ENCODE measurements around the gene AGRP.

The AGRP gene

DNA sequence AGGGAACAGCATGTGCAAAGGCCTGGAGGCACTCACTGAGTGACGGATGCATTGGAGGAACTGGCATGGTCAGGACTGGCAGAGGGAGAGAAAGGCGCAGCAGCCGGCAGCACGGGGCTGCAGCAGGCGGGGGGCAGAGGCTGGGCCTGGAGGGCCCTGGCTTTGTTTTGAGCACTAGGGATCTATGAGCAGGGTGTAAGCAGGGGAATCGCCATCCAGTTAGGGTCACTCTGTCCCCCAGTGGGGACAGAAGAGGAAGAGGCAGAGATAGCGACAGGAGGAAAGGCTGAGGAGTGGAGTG lies 38.3 kb downstream of the AGRP start:
- H2BK120ac ChIP-seq (ENCODE audit: low read depth, low read length): no peak overlapping the region
- no peaks in the 10 kb centered on the region for H3K27me3 ChIP-seq (ENCODE audit: insufficient read depth, low read length, poor library complexity)
- no CpG with 5 or more reads among the region's 7 CpGs for WGBS (ENCODE audit: extremely low coverage, insufficient coverage, low lambda C conversion rate)
- H4K8ac ChIP-seq (ENCODE audit: low read depth, low read length): no peak overlapping the region
- H2AK5ac ChIP-seq (ENCODE audit: low read length): no peak overlapping the region
- no peaks in the 10 kb centered on the region for H3K4me1 ChIP-seq (ENCODE audit: control insufficient read depth, low read depth, low read length)
- no peak overlapping the region for H3K4ac ChIP-seq (ENCODE audit: low read depth, low read length)
- H2BK5ac ChIP-seq (ENCODE audit: low read length): no peak overlapping the region
- no peaks in the 10 kb centered on the region for H3K79me1 ChIP-seq (ENCODE audit: low read length)
- no peak overlapping the region for H2BK15ac ChIP-seq (replicated peaks; ENCODE audit: low read depth)
- no peaks in the 10 kb centered on the region for H3K36me3 ChIP-seq (ENCODE audit: control insufficient read depth, insufficient read depth, low read length)
- no peak overlapping the region for H3K9ac ChIP-seq (ENCODE audit: low read length)
- no peak overlapping the region for H3K27ac ChIP-seq (ENCODE audit: low read depth, low read length)
- H3K4me3 ChIP-seq (ENCODE audit: low read length): no peak overlapping the region
- no peak overlapping the region for H3K18ac ChIP-seq (ENCODE audit: low read length)
- H4K5ac ChIP-seq (ENCODE audit: low read length): no peak overlapping the region
- no peak overlapping the region for H3K23ac ChIP-seq (ENCODE audit: low read length)
- no peak for DNase-seq
- no peak overlapping the region for H3K4me2 ChIP-seq (ENCODE audit: low read length)
- no peak overlapping the region for H3K56ac ChIP-seq (ENCODE audit: low read length)
- H3K79me2 ChIP-seq (ENCODE audit: control insufficient read depth, insufficient read depth, low read length): no peaks in the 10 kb centered on the region

- Histone ChIP-seq H4K8ac (ENCODE audit: low read depth, low read length) (no peak overlapping the region), H3K4me2 (ENCODE audit: low read length) (no peak overlapping the region), H3K56ac (ENCODE audit: low read length) (no peak overlapping the region), H3K27ac (ENCODE audit: low read depth, low read length) (no peak overlapping the region), H2BK15ac (replicated peaks; ENCODE audit: low read depth) (no peak overlapping the region), H3K4me1 (ENCODE audit: control insufficient read depth, low read depth, low read length) (no peaks in the 10 kb centered on the region), H3K27me3 (ENCODE audit: insufficient read depth, low read length, poor library complexity) (no peaks in the 10 kb centered on the region), H3K9ac (ENCODE audit: low read length) (no peak overlapping the region), H3K4me3 (ENCODE audit: low read length) (no peak overlapping the region), H3K79me2 (ENCODE audit: control insufficient read depth, insufficient read depth, low read length) (no peaks in the 10 kb centered on the region), H2AK5ac (ENCODE audit: low read length) (no peak overlapping the region), H3K79me1 (ENCODE audit: low read length) (no peaks in the 10 kb centered on the region), H3K4ac (ENCODE audit: low read depth, low read length) (no peak overlapping the region), H4K5ac (ENCODE audit: low read length) (no peak overlapping the region), H3K23ac (ENCODE audit: low read length) (no peak overlapping the region), H2BK120ac (ENCODE audit: low read depth, low read length) (no peak overlapping the region), H2BK5ac (ENCODE audit: low read length) (no peak overlapping the region), H3K18ac (ENCODE audit: low read length) (no peak overlapping the region), H3K36me3 (ENCODE audit: control insufficient read depth, insufficient read depth, low read length) (no peaks in the 10 kb centered on the region)
- DNase-seq: no peak
- WGBS (ENCODE audit: extremely low coverage, insufficient coverage, low lambda C conversion rate): no CpG with 5 or more reads among the region's 22 CpGs
These were observed 38.9 kb downstream of the AGRP start for GRCh38 chr16:67444259-67445125.

DNA sequence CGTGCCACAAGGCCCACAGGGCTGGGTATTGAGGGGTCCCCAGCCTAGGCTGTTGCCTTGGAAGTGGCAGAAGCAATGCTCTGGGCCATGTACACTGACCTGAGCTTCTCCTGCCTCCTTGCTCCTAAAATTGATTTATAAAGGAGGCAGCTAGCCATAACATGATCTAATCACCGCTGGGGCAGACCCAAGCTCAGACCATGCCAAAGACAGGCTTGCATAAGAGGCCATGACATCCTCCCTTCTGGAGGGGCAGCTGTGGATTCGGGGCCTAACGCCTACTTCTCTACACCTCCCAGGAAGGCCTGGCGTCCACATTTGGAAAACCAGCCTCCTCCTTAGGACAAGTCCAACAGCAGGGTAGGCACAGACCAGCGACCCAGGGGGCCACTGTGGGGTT lies 40.1 kb downstream of the AGRP start:
- WGBS (ENCODE audit: extremely low coverage, insufficient coverage, low lambda C conversion rate): no CpG with 5 or more reads among the region's 6 CpGs

GRCh38 chr16:67442581-67443255 lies 40.6 kb downstream of the AGRP start:
- Histone ChIP-seq H3K27ac (ENCODE audit: low read depth, low read length) (no peak overlapping the region), H4K8ac (ENCODE audit: low read depth, low read length) (no peak overlapping the region), H3K27me3 (ENCODE audit: insufficient read depth, low read length, poor library complexity) (no peaks in the 10 kb centered on the region), H2BK15ac (replicated peaks; ENCODE audit: low read depth) (no peak overlapping the region), H3K4me2 (ENCODE audit: low read length) (no peak overlapping the region), H3K18ac (ENCODE audit: low read length) (no peak overlapping the region), H2BK5ac (ENCODE audit: low read length) (no peak overlapping the region), H3K4ac (ENCODE audit: low read depth, low read length) (no peak overlapping the region), H3K79me2 (ENCODE audit: control insufficient read depth, insufficient read depth, low read length) (no peaks in the 10 kb centered on the region), H3K79me1 (ENCODE audit: low read length) (no peaks in the 10 kb centered on the region), H3K4me3 (ENCODE audit: low read length) (no peak overlapping the region), H3K36me3 (ENCODE audit: control insufficient read depth, insufficient read depth, low read length) (peaks cover 4% of the 10 kb centered on the region), H3K23ac (ENCODE audit: low read length) (no peak overlapping the region), H4K5ac (ENCODE audit: low read length) (no peak overlapping the region), H3K4me1 (ENCODE audit: control insufficient read depth, low read depth, low read length) (no peaks in the 10 kb centered on the region), H3K56ac (ENCODE audit: low read length) (no peak overlapping the region), H2BK120ac (ENCODE audit: low read depth, low read length) (no peak overlapping the region), H2AK5ac (ENCODE audit: low read length) (no peak overlapping the region), H3K9ac (ENCODE audit: low read length) (no peak overlapping the region)
- no CpG with 5 or more reads among the region's 13 CpGs for WGBS (ENCODE audit: extremely low coverage, insufficient coverage, low lambda C conversion rate)
- DNase-seq: no peak

More for the DNA sequence above, 40.1 kb downstream of the AGRP start:
- H3K79me2 ChIP-seq (ENCODE audit: control insufficient read depth, insufficient read depth, low read length): no peaks in the 10 kb centered on the region
- H2BK120ac ChIP-seq (ENCODE audit: low read depth, low read length): no peak overlapping the region
- H3K9ac ChIP-seq (ENCODE audit: low read length): no peak overlapping the region
- H3K79me1 ChIP-seq (ENCODE audit: low read length): no peaks in the 10 kb centered on the region
- H3K4me2 ChIP-seq (ENCODE audit: low read length): no peak overlapping the region
- no peaks in the 10 kb centered on the region for H3K4me1 ChIP-seq (ENCODE audit: control insufficient read depth, low read depth, low read length)
- peaks cover 4% of the 10 kb centered on the region for H3K36me3 ChIP-seq (ENCODE audit: control insufficient read depth, insufficient read depth, low read length)
- no peak overlapping the region for H3K18ac ChIP-seq (ENCODE audit: low read length)
- H4K8ac ChIP-seq (ENCODE audit: low read depth, low read length): no peak overlapping the region
- H3K4me3 ChIP-seq (ENCODE audit: low read length): no peak overlapping the region
- DNase-seq: no peak
- no peak overlapping the region for H3K23ac ChIP-seq (ENCODE audit: low read length)
- no peak overlapping the region for H4K5ac ChIP-seq (ENCODE audit: low read length)
- no peak overlapping the region for H2AK5ac ChIP-seq (ENCODE audit: low read length)
- no peak overlapping the region for H2BK15ac ChIP-seq (replicated peaks; ENCODE audit: low read depth)
- no peaks in the 10 kb centered on the region for H3K27me3 ChIP-seq (ENCODE audit: insufficient read depth, low read length, poor library complexity)
- H2BK5ac ChIP-seq (ENCODE audit: low read length): no peak overlapping the region
- no peak overlapping the region for H3K27ac ChIP-seq (ENCODE audit: low read depth, low read length)
- H3K4ac ChIP-seq (ENCODE audit: low read depth, low read length): no peak overlapping the region
- H3K56ac ChIP-seq (ENCODE audit: low read length): no peak overlapping the region

DNA sequence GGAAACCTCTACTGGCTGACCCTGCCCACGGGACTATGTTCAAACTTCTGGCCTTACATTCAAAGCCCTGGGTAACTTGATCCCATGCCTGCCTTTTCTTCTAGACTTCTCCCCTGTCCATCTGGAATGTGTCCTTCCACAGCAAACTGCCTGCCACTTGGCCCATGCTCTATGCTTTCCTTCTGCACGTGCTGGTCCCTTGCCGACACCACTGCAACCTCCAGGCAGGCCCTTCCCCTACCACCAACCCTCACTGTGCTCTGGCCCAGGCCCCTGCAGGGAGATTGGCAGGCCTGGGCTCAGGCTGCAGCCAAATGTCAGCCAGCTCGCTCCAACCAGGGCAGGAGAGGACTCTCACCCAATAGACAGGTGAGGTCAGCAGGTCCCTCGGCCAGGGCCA lies 41.4 kb downstream of the AGRP start:
- Histone ChIP-seq H3K4me1 (ENCODE audit: control insufficient read depth, low read depth, low read length) (no peaks in the 10 kb centered on the region), H4K5ac (ENCODE audit: low read length) (no peak overlapping the region), H3K9ac (ENCODE audit: low read length) (no peak overlapping the region), H3K4me2 (ENCODE audit: low read length) (no peak overlapping the region), H3K36me3 (ENCODE audit: control insufficient read depth, insufficient read depth, low read length) (peaks cover 4% of the 10 kb centered on the region), H3K4ac (ENCODE audit: low read depth, low read length) (no peak overlapping the region), H4K8ac (ENCODE audit: low read depth, low read length) (no peak overlapping the region), H3K56ac (ENCODE audit: low read length) (no peak overlapping the region), H2BK5ac (ENCODE audit: low read length) (no peak overlapping the region), H3K23ac (ENCODE audit: low read length) (no peak overlapping the region), H3K4me3 (ENCODE audit: low read length) (no peak overlapping the region), H3K79me1 (ENCODE audit: low read length) (no peaks in the 10 kb centered on the region), H2BK15ac (replicated peaks; ENCODE audit: low read depth) (no peak overlapping the region), H2BK120ac (ENCODE audit: low read depth, low read length) (no peak overlapping the region), H3K27me3 (ENCODE audit: insufficient read depth, low read length, poor library complexity) (no peaks in the 10 kb centered on the region), H2AK5ac (ENCODE audit: low read length) (no peak overlapping the region), H3K27ac (ENCODE audit: low read depth, low read length) (no peak overlapping the region), H3K79me2 (ENCODE audit: control insufficient read depth, insufficient read depth, low read length) (no peaks in the 10 kb centered on the region), H3K18ac (ENCODE audit: low read length) (no peak overlapping the region)
- DNase-seq: no peak
- no CpG with 5 or more reads among the region's 5 CpGs for WGBS (ENCODE audit: extremely low coverage, insufficient coverage, low lambda C conversion rate)

Data from mesendoderm (in vitro differentiated cells).